Transverse colon (tissue), 4 donors: ENCODE data around the gene RCAN1.

Experiments used
- POLR2AphosphoS5 ChIP-seq, 3 donors: sonication (generic); formaldehyde crosslinking; IDR thresholded peaks; one replicate each; pipeline ENCODE4 v1.6.1; 2016; ENCODE audit warnings: antibody characterized with exemption in 3 of 3
- TF ChIP-seq, protein P1 (sequence below), 5 experiments: fragments of 200-600 bp in 3 of 5; fragments of 450-650 bp in 2 of 5; sonication (generic) in 3 of 5; IDR thresholded peaks; 1 replicate in 2 of 5; 2 replicates in 3 of 5; pipeline ENCODE4 v1.5.1; 2016 to 2017; ENCODE audit warnings: antibody characterized with exemption in 5 of 5, inconsistent platforms in 3 of 5, mild to moderate bottlenecking in 2 of 5, moderate library complexity in 1 of 5

DNA sequence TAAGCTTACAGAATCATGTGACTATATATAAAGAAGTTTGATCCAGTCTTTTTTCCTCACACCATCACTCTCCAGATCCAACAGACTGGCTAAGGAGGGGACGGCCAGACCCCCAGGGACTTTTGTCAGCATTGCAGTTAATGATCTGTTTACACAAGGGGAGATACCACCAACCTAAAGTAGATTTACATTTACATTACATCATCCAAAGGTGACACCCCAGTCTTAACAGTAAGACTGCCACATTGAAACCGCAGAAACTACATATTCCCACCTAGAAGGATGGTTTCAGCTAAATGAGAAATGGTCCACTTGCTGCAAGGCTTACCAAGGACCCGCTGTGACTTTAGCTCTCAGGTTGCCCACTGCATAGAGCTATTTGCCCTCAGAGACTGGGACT is 3.4 kb downstream of the RCAN1 start:
- TF ChIP-seq POLR2AphosphoS5 (IDR thresholded peaks at IDR 0.05), result no peak
- TF ChIP-seq, protein P1, sequence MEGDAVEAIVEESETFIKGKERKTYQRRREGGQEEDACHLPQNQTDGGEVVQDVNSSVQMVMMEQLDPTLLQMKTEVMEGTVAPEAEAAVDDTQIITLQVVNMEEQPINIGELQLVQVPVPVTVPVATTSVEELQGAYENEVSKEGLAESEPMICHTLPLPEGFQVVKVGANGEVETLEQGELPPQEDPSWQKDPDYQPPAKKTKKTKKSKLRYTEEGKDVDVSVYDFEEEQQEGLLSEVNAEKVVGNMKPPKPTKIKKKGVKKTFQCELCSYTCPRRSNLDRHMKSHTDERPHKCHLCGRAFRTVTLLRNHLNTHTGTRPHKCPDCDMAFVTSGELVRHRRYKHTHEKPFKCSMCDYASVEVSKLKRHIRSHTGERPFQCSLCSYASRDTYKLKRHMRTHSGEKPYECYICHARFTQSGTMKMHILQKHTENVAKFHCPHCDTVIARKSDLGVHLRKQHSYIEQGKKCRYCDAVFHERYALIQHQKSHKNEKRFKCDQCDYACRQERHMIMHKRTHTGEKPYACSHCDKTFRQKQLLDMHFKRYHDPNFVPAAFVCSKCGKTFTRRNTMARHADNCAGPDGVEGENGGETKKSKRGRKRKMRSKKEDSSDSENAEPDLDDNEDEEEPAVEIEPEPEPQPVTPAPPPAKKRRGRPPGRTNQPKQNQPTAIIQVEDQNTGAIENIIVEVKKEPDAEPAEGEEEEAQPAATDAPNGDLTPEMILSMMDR (IDR thresholded peaks at IDR 0.05), result no peak
